GM12865 (cell line): Measurements from ENCODE around the gene BTBD9.

Experiments
- DNase-seq: peaks from one replicate; pipeline ENCODE4 v3.0.0; 2010; ENCODE audit warnings: low read depth
- H3K4me3 ChIP-seq: 2 replicates; pipeline ENCODE4 v1.5.1; 2011; ENCODE audit warnings: mild to moderate bottlenecking, low read depth, low read length, control low read depth
- TF ChIP-seq, protein P1 (sequence below): IDR thresholded peaks from 2 replicates; pipeline ENCODE4 v1.5.1; 2011; ENCODE audit warnings: low read length, control low read depth, low read depth, inconsistent platforms; ENCODE audit not compliant: insufficient read depth; ENCODE audit errors: missing control alignments

BTBD9 gene

DNA sequence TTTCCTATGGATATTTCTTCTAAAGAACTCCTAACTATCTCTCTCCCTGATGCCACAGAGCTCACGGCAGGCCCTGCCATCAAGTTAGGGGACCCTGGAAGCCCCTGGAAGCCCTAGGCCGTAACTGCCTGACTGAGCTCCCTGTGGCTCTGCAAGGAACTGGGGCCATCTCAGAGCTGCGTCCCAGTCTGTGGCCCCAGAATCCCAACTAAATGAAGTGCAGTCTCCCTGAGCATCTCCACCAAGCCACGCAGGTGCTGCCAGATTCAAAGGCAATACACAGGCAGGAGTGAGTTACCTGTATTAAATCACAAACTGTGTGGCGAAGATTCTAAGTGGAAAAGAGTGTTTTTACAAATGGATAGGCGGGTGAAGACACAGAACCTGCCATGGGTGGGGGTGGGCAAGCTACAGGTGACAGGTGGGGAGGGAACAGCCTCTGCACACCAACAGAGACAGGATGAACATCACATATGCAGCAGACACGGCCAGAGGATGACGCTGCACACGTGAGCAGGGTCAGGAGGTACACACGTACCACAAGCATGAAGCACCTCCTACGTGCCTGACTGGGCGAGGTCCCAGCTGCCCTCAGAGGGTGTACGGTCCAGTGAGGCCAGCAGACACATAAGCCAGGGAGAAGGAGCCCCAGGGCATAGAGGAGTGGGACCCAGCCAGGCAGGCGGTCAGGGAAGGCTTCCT lies 461.7 kb downstream of the BTBD9 start:
- TF ChIP-seq, protein P1, sequence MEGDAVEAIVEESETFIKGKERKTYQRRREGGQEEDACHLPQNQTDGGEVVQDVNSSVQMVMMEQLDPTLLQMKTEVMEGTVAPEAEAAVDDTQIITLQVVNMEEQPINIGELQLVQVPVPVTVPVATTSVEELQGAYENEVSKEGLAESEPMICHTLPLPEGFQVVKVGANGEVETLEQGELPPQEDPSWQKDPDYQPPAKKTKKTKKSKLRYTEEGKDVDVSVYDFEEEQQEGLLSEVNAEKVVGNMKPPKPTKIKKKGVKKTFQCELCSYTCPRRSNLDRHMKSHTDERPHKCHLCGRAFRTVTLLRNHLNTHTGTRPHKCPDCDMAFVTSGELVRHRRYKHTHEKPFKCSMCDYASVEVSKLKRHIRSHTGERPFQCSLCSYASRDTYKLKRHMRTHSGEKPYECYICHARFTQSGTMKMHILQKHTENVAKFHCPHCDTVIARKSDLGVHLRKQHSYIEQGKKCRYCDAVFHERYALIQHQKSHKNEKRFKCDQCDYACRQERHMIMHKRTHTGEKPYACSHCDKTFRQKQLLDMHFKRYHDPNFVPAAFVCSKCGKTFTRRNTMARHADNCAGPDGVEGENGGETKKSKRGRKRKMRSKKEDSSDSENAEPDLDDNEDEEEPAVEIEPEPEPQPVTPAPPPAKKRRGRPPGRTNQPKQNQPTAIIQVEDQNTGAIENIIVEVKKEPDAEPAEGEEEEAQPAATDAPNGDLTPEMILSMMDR: no peak
- DNase-seq: no peak
- no peak overlapping the region for H3K4me3 ChIP-seq

DNA sequence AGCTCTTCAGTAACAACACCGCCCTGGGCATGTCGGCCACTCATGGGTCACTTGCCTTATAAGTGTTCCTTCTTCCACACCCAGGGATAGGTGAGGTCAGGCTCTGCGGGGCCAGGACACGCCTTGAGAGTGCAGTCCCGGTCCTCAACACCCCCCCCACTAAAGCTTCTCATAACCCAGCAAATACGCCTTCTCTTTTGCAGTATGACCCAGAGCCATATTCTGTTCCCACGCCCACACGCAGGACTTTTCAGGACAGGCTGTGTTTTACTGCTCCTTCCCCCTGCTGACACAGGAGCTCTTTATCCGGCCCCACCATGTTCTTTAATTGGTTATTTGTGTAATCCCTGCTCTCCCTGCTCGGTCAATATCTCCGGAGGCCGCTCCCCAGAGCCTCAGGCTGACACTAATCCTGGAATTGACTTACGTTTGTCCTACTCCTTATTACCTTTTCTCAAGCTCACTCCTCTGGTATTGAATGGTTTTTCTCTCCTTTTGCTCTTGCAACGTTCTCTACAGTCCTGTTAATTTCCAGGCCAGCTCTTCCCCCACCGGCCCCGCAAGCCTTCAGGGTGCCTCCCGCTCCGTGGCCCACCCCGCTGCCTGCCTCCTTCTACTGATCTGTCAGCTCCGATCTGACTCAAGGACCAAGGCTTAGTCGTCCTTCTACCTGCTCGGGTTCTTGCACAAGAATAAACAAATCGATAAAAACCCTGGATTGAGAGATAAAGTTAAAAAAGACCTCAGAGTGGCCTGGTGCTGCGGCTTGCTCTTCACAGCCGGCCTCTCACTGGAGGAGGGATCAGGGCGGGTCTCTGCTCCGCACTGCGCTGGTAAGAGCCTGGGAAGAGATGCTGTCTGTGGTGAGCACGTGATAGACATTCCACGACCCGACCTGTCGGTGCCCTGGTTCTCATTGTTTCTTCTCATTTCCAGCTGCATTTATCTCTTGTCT lies 462.7 kb downstream of the BTBD9 start:
- no peak for DNase-seq
- TF ChIP-seq, protein P1: no peak
- H3K4me3 ChIP-seq: no peak overlapping the region

DNA sequence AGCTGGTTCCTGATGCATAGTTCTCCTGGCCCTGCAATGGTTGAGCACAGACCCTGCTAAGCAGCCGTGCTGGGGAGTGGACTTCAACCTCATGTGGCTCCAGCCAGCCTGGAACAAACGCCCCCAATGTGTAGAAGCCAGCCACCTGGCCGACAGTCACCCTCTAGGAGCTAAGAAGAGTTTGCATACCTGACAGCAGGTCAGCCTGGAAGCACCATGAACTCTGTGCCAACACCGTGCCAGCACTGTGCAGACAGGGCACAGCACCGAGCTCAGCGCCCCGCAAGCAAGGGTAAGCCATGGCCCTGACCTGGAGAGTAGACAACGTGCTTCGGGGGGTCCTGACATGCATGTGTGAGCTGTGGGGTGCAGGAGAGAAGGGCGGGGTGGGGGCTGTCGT lies 463.9 kb downstream of the BTBD9 start:
- TF ChIP-seq, protein P1: no peak
- no peak overlapping the region for H3K4me3 ChIP-seq
- no peak for DNase-seq

- TF ChIP-seq, protein P1: no peak
- no peak overlapping the region for H3K4me3 ChIP-seq
- no peak for DNase-seq
Observed at GRCh38 chr6:38174806-38175495, 464.8 kb downstream of the BTBD9 start.

DNA sequence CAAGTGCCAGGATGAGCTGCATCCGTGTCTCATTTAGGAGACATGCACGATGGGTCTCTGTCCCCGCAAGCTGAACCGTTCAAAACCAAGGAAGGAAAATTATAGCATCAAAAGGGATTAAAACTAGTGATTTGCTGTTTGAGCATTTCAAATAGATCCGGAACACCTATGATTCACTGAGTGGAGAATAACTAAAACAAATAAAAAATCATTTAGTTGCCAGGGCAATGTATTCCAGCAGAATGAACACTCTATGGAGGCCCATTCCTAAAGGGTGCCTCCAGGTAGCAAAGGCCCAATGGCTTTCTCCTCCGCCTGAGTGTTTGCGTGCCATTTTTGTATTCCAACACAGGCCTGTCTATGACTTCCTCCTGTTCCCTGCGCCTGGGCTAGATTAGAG lies 465.4 kb downstream of the BTBD9 start:
- no peak overlapping the region for H3K4me3 ChIP-seq
- DNase-seq: no peak
- TF ChIP-seq, protein P1: no peak

DNA sequence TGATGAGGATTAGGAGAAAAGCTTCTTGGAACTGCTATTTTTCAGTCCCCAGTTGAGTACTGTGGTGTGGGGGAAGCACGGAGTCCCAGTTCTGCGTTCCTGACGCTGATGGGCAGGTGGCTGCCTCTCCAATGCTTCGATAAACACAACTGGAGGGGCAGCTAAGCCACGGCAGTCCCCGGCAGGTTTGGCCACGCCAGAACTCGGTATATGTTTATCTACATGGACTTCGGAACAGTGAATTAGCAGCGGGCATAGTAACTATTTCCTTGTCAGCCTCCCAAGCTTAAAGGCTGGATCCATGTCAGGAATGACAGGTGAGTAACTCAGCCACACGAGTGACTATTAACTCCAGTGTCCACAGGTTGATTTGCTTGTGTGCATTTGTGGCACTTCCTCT lies 465.8 kb downstream of the BTBD9 start:
- TF ChIP-seq, protein P1: no peak
- no peak for DNase-seq

More for the DNA sequence above, 465.8 kb downstream of the BTBD9 start:
- H3K4me3 ChIP-seq: no peak overlapping the region
